Measurements from ENCODE around the gene SNX8.

SNX8 gene

GRCh38 chr7:2260820-2261219 lies 53.4 kb downstream of the SNX8 start:
- no peak for DNase-seq (ENCODE audit: low read depth)

- DNase-seq (ENCODE audit: low read depth): no peak
Measured at GRCh38 chr7:2259480-2259879, 54.8 kb downstream of the SNX8 start.

GRCh38 chr7:2258661-2259365 lies 55.4 kb downstream of the SNX8 start:
- no peak for DNase-seq (ENCODE audit: low read depth)

GRCh38 chr7:2257651-2258050 lies 56.6 kb downstream of the SNX8 start:
- DNase-seq (ENCODE audit: low read depth): no peak

- no peak for DNase-seq (ENCODE audit: low read depth)
Measured at GRCh38 chr7:2257046-2257551, 57.1 kb downstream of the SNX8 start.

GRCh38 chr7:2256306-2257045 lies 57.8 kb downstream of the SNX8 start:
- no peak for DNase-seq (ENCODE audit: low read depth)

- no peak for DNase-seq (ENCODE audit: low read depth)
Measured at GRCh38 chr7:2255145-2256139, 58.8 kb downstream of the SNX8 start.

GRCh38 chr7:2254429-2255144 lies 59.7 kb downstream of the SNX8 start:
- DNase-seq (ENCODE audit: low read depth): no peak

- no peak for DNase-seq (ENCODE audit: low read depth)
Measured at GRCh38 chr7:2253525-2254244, 60.6 kb downstream of the SNX8 start.

- DNase-seq (ENCODE audit: low read depth): no peak
Measured at GRCh38 chr7:2253021-2253420, 61.2 kb downstream of the SNX8 start.

- no peak for DNase-seq (ENCODE audit: low read depth)
Measured at GRCh38 chr7:2251841-2252771, 62.1 kb downstream of the SNX8 start.

- DNase-seq (ENCODE audit: low read depth): no peak
Measured at GRCh38 chr7:2251381-2251780, 62.9 kb downstream of the SNX8 start.

- DNase-seq (ENCODE audit: low read depth): no peak
Measured at GRCh38 chr7:2249744-2250323, 64.4 kb downstream of the SNX8 start.

- DNase-seq (ENCODE audit: low read depth): peak; percentile 91
Measured at GRCh38 chr7:2248984-2249694, 65.1 kb downstream of the SNX8 start.

GRCh38 chr7:2247141-2247995 lies 66.9 kb downstream of the SNX8 start:
- no peak for DNase-seq (ENCODE audit: low read depth)

GRCh38 chr7:2245883-2246675 lies 68.2 kb downstream of the SNX8 start:
- DNase-seq (ENCODE audit: low read depth): no peak
